ENCODE measurements around the gene RREB1. TPM values are rescaled to one million over a fixed set of nuclear protein-coding genes. Genes with fewer than 3 reads are reported as not detected.
"Not testable (repeated sequence)": the region's sequence is repeated elsewhere in the genome, so short reads cannot be mapped to it uniquely, and the experiment has no call there.

The RREB1 gene
- total RNA-seq, 1 donor from 2014 or later = 94.5 TPM

DNA sequence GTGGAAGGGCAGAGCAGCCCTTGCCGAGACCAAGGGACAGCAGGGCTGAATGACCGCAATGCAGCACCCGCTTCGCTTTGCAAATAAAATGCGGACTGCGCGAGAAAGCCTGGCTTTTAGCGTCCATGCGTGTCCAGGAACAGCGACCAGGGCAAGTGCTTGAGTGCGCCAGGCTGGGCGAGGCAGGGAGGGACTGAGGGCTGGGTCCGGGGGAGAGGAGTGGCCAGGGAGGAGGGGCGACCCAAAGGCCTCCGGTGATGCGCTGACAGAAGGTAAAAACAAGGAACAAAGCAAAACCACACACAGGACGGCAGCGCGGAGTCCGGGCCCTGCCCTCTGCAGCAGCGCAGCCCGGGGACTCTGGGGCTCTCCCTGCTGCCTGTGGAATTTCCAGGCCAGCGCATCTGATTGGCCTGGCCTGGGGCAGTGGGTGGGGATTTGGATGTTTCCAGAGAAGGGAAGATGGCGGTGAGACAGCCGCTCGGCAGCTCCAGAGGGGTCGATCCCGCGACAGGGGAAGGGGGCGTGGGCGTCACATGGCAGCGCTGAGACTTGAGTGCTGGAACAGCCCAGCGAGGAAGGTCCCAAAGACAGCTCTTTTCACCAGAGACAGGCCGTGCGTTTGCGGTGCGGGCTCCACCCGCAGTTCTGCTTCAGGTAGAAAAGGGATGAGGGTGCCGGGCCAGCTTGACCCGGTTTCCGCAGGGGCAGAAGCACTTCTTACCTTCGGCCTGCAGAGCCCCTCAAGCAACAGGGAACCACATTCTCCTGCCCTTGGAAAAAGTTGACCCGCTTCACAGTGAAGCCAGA, 153.5 kb downstream of the RREB1 start:
- DNase-seq (ENCODE audit: low spot score) = no peak

DNA sequence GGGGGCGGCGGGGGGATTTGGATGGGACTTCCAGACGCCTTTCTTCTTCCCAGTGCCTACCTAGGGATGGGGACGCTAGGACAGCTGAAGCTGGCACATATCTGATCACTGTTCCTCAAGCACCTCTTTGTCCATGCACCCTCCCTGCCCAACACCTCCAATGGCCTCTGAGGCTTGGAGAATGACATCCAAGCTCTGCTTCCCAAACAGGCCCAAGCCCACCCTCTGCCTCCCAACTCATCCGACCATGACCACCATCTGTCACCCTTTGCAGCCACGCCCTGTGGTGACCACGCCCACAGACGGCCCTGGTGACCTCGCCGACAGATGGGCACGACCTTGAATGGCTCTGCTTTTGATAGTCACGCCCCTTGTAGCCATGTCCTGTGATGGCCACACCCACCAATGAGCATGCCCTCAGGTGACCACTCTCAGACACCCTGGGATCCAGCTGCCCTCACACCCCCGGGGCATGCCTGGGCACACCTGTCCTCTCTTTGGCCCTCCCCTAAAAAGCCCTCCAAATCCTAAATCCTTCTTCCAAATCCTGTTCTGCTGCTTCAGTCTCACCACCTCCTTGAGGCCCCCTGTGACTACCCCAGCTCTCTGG, 154.2 kb downstream of the RREB1 start:
- no peak for DNase-seq (ENCODE audit: low spot score)

DNA sequence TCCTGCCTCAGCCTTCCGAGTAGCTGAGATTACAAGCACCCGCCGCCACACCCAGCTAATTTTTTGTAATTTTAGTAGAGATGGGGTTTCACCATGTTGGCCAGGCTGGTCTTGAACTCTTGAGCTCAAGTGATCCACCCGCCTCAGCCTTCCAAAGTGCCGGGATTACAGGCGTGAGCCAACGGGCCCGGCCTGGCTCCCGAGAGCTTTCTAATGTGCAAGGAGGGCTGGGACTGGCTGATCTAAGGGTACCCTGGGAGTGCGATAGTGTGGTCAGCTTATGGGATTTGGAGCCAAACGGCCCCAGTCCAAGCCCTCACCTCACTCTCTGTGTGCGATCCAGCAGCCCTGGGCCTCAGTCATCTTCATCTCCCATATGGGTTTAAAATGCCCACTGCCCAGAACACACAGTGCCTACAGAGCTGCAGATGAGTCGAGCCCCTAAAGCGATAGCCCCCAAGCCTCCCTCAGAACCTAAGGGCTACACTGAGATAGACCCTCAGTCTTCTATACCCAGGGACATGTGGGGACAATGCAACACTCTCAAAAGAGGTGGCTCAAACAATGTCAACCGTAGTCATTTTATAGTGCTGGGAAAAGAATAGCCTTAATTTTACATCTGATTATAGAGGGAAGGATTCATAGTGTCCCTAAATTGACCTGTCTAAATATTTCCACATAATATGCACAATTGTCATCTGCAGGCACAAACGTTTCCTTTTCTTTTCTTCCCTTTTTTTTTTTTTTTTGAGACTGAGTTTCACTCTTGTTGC, 155.2 kb downstream of the RREB1 start:
- peak; percentile 73 for DNase-seq (ENCODE audit: low spot score)

DNA sequence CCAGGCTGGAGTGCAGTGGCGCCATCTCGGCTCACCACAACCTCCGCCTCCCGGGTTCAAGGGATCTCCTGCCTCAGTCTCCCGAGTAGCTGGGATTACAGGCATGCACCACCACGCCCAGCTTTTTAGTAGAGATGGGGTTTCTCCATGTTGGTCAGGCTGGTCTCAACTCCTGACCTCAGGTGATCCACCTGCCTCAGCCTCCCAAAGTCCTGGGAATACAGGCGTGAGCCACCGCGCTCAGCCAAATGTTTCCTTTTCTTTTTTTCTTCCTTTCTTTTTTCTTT, 155.7 kb downstream of the RREB1 start:
- DNase-seq (ENCODE audit: low spot score) = peak; percentile 43

DNA sequence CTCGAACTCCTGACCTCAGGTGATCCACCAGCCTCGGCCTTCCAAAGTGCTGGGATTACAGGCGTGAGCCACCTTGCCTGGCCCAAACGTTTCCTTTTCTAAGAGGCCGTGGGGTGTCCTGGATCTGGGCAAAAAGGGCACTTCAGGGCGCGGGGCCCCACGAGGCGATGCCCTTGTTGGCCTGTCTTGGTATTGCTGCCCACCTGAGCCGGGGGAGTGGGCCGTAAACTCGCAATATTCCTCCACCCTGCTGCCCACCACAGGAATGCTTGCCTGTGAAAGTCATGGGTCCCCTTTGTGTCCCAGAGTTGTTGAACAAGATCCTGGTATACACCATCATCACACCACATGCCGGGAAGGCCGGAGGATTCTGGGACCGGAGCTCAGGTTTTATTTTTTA, 156.3 kb downstream of the RREB1 start:
- DNase-seq (ENCODE audit: low spot score) = peak; percentile 83

DNA sequence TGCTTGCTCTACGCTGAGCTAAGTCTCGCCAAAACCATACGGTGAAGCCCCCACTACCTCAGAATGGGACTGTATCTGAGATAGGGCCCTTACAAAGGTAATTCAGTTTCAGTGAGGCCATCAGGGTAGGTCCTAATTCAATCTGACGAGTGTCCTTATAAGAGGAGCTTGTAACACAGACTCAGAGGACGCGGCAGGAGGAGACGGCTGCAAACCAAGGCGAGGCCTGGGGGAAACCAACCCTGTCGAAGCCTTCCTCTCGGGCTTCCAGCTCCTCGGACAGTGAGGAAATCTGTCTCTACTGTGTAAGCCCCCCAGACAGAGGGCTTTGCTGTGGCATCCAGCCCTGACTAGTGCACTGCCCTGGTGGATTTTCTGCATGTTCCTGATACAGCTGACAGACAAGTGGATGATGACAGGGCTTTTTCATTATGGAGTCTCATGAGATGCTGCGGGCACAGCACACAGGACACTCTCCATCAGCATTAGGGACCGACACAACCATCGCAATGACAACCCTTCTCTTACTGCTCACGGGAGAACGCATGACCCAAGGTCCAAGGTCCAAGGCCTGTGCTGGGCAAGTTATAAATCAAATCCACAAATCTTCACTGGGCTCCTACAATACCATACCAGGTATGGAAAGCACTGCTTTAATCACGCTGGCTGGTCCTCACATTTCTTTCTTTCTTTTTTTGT, 157.1 kb downstream of the RREB1 start:
- peak; percentile 53 for DNase-seq (ENCODE audit: low spot score)

DNA sequence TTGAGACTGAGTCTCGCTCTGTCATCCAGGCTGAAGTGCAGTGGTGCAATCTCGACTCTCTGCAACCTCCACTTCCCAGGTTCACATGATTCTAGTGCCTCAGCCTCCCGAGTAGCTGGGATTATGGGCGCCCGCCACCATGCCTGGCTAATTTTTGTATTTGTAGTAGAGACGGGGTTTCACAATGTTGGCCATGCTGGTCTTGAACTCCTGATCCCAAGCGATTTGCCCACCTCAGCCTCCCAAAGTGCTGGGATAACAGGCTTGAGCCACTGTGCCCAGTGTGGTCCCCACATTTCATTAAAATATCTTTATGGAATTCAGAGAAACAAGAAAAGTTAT, 157.6 kb downstream of the RREB1 start:
- peak; percentile 51 for DNase-seq (ENCODE audit: low spot score)

DNA sequence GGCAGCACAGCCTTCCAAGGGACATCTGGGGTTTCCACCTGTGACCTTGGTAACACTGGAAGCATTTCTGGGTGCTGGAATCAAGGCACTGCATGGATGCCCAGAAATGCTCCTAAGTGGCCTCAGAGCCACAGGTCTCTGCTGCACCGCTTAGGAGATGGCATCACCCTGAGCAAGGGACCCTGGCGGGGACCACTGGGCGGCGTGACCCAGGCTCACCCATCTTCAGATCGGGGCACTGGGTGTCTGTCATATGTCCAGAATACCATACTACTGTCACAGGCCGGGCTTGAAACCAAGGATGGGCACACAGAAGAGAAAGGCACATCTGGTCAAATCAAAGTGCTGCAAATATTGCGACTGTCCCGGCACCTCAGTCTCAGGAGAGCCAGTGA, 159.3 kb downstream of the RREB1 start:
- DNase-seq (ENCODE audit: low spot score) = no peak

DNA sequence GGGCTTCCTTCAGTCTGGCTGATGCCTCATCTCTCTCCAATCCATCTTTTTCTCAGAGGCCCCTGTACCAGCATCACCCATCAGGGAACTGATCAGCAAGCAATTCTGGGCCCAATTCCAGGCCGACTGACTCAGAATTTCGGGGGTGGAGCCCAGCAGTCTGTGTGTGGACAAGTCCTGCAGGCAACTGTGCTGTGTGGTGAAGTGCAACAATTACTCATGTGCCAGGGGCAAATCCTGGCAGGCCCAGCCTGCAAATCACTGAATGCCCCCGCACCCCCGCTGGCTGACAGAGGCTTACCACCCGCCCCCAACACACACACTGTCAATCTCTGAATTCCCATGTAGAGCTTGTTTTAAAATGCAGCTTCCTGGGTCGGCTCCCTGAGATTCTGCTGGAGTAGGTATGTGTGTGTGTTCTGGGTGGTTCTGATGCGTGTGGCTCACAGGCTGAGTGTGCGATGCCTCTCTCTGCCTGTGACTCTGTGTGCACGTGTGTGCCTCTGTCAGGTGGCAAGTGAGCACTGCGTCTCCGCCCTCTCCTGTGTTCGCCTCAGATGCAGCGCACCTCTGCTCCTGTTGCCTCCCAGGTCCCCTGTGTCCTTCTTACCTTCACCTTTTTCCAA, 159.8 kb downstream of the RREB1 start:
- DNase-seq (ENCODE audit: low spot score) = no peak

DNA sequence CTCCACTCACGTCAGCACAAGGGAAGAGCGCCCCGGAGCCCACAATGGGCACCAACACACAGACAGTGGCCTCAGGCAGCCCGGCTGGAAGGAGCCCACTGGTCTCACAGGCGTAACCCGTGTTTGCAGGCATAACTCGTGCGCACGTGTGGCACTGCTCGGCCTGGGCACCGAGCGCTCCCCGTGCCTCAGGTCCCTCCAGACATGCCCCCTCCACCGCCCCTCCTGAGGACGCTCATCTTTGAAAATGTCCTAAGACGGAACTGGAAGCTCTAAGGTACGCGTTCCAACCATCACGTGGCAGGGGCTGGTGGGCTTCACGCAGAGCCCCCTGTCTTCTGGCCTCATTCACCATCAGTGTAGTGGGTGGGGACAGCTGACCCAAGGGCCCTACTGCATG, 160.6 kb downstream of the RREB1 start:
- DNase-seq (ENCODE audit: low spot score) = no peak

DNA sequence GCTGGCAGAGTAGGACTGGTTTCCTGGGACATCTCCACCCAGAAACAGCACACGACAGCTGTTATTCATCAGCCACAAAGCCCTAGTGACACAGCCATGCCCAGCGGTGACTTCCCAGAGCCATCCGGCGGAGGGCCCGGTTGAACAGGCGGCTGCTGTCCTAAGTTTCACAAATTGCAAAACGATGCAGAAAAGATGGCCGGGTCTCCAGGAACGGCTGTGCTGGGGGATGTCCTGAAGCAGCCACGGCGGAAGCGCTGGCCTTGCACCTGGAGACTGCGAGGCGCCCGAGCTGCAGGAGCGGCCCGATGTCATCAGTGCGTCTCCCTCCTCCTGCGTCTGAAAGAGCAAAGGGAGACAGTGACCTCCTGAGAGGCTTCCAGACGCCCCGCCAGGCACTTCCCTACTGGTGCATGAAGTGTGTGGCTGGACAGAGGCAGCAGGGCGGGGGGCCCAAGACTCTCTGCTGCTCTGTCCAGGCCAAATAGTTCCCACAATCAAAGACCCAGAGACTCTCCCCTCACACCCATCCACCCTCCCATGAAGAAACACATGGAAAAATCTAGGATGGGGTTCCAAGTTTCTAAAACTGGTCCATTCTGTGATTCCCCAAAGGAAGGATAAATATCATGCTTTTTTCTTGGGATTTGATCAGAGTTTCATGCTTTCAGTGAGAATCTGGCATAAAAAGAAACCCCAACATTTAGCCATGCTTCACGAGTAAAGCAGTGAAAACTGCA, 161.2 kb downstream of the RREB1 start:
- DNase-seq (ENCODE audit: low spot score) = no peak

DNA sequence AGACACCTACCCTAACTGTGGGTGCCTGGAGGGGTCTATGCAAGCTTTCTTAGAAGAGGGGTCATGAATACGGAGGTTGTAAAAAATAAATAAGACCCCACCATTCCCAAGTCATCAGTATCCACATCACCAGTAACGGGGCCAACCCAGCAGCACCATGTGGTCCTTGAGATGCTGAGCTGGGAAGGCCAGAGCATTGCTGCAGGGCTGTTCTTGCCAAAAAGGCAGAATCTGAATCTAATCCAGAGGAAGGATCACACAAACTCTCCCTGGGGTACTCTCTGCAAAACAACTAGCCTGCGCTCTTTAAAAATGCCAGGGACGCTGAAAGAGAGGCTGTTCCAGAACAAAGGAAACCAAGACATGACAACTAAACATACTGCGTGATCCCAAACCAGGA, 162.1 kb downstream of the RREB1 start:
- no peak for DNase-seq (ENCODE audit: low spot score)

DNA sequence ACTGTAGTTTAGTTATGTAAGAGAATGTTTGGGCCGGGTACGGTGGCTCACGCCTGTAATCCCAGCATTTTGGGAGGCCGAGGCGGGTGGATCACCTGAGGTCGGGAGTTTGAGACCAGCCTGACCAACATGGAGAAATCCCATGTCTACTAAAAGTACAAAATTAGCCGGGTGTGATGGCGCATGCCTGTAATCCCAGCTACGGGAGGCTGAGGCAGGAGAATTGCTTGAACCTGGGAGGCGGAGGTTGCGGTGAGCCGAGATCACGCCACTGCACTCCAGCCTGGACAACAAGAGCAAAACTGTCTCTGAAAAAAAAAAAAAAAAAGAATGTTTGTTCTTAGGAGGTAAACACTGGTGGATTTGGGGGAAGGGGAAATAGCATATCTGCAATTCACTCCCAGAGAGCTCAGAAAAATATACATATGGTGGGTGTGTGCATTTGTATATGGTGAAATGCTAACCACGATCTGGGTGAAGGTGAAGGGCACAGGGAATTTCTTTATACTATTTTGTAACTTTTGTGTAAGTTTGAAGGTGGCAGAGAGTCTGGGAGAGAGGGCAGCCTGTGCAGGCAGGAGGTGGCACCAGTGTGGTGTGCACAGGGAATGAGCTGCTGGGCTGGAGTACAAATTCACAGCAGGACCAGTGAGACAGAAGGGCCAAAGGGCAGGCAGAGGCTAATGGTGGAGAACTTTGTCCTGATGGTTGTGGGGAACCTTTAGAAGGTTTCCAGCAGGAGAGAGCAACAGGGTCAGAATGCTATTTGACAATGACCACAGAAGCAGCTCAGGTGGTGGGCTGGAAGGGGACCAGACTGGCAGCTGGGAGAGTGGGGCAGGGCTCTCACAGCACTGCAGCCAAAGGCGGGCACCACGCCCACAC, 162.8 kb downstream of the RREB1 start:
- no peak for DNase-seq (ENCODE audit: low spot score)

DNA sequence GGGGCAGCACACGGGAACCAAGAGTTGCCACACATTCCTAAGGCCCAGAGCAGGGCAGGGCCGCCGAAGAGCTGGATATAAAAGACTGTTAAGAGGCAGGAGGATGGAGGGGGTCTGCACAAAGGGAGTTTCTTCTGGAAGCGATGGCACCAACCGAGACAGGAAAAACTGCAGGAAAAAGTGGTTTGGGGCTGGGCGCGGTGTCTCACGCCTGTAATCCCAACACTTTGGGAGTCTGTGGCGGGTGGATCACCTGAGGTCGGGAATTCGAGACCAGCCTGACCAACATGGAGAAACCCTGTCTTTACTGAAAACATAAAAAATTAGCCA, 163.4 kb downstream of the RREB1 start:
- DNase-seq (ENCODE audit: low spot score) = no peak

DNA sequence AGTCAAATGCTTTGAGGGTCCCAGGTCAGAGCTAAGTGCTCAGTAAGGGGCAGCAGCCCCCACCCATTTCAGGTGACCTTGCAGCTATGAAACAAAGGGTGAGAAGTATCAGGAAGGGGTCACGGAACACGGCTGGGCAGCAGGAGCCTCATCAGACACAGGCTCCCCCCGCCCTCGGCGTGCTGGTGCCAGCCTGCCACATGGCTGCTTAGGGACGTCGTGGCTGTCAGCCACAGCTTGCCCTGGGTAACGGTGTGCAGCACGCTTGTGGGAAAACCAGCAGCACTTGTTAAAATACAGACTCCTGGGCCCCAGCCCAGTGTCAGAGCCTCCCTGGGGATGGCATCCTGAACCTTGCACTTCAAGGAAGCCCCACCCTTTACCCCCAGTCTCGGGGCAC, 165.9 kb downstream of the RREB1 start:
- DNase-seq (ENCODE audit: low spot score) = no peak

DNA sequence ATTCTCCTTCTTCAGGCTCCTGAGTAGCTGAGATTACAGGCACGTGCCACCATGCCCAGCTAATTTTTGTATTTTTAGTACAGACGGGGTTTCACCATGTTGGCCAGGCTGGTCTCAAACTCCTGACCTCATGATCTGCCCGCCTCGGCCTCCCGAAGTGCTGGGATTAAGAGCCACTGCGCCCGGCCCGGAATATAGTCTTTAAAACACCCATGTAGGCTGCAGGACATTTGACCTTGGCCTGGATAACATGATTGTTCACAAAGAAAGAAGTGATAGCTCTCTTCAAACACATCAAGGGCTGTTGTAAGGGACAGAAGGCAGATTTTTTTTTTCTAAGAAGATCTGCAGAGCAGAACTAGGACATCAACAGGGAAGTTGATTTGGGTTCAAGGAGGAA, 166.8 kb downstream of the RREB1 start:
- DNase-seq (ENCODE audit: low spot score) = not testable (repeated sequence)

DNA sequence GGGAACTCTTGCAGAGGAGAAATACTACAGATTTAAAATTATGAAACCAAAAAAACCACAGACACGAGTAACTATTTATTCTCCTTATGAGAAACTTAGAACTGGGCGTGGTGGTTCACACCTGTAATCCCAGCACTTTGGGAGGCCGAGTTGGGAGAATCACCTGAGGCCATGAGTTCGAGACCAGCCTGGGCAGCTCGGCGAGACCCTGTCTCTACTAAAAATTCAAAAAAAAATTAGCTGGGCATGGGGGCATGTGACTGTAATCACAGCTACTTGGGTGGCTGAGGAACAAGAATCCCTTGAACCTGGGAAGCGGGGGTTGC, 168.4 kb downstream of the RREB1 start:
- DNase-seq (ENCODE audit: low spot score) = no peak

DNA sequence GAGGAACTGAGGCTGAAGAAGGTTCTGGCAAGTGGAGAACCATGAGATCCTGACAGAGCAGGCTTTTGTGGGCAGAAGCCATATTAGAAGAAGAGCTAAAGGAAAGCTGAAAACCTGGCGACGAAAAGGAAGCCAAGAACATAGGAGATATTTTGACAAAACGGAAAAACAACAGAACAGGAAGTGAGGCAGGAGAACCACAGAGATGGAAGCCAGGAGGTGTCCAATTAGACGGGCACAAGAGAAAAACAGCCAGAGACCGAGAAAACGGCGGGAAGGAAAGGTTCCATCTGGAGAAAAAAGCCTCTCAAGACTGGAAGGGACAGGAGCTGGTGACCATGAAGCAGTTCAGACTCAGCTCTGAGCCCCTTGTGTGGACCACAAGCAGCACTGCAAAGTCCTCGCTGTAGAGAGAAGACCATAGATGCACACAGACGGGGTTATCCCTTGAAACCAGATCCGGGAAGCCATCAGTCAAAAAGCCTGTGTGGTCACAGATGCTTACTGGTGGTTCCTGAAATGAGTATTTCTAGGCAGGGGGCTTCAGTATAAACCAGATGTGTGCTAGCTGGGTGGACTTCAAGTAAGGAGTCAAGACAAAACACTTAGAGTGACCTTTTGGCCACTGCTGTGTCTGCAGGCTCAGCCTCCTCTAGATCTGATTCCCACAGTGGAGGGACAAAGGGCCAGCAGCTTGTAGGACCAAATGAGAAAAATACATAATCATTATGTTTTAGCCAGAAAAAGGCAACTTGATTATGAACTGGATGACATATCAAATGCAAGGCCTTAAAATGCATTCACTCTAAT, 174.5 kb downstream of the RREB1 start:
- no peak for DNase-seq (ENCODE audit: low spot score)

DNA sequence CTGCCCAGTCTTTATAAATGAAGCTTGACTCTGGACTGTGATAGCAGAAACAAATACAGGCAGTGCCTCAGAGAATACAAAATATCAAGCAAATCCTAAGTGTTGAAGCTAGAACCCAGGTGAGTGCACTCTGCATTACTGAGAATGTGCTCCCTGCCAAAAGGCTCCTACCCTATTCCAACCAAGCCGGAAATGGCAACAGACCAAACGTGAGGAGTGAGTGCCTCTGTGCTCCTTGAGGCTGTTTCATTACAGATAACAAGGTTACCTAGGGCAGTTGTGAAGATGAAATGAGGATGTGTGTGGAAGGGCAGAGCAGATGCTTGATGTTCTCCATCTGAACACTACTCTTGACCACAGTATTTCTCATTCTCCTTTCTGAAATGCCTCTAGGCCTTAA, 175.9 kb downstream of the RREB1 start:
- DNase-seq (ENCODE audit: low spot score) = no peak

Measured in mesenteric fat pad (tissue), 1 donor.